Measurements from ENCODE around the gene SLC9A9. TPM values are rescaled to one million over a fixed set of nuclear protein-coding genes. Genes with fewer than 3 reads are reported as not detected.

The SLC9A9 gene
- polyA plus RNA-seq, 1 of the 3 experiments (the other 2 are of a cell fraction): 0.05 TPM

- WGBS (ENCODE audit: low lambda C conversion rate): 11% methylated on average over 5 of the region's 5 CpGs
- H3K79me2 ChIP-seq (ENCODE audit: insufficient read depth): no peaks in the 10 kb centered on the region
- no peak overlapping the region for H3K27ac ChIP-seq (ENCODE audit: low read depth in 2 of 2, low read length in 1 of 2)
- CTCF ChIA-PET: interaction anchor here (1.7 kb wide), 1 partner anchor 69 kb away, joined by 7 read pairs; no protein-coding TSS in a partner anchor
- POLR2A ChIA-PET: no interaction called here
- no peak for DNase-seq
- no peak for TF ChIP-seq POLR2AphosphoS5 (IDR thresholded peaks at IDR 0.05; ENCODE audit: low read depth, low read length)
- no peak for TF ChIP-seq EZH2phosphoT487 (IDR thresholded peaks at IDR 0.05; ENCODE audit: borderline replicate concordance, low read depth)
- no peak for TF ChIP-seq RAD21 (IDR thresholded peaks at IDR 0.05; ENCODE audit: low read length)
- no peak for TF ChIP-seq IRF3 (IDR thresholded peaks at IDR 0.05; ENCODE audit: low read depth, low read length)
- no peak for TF ChIP-seq RCOR1 (IDR thresholded peaks at IDR 0.05; ENCODE audit: low read length)
- TF ChIP-seq ZBTB33 (IDR thresholded peaks at IDR 0.05; ENCODE audit: borderline replicate concordance, low read depth): no peak
- no peak for TF ChIP-seq JUND (IDR thresholded peaks at IDR 0.05)
- no peak for TF ChIP-seq TAF1 (IDR thresholded peaks at IDR 0.05; ENCODE audit: borderline replicate concordance, low read depth, low read length)
- TF ChIP-seq PBX3 (IDR thresholded peaks at IDR 0.05): no peak
- TF ChIP-seq REST (IDR thresholded peaks at IDR 0.05; ENCODE audit: low read depth, low read length): no peak
- TF ChIP-seq SMC3 (IDR thresholded peaks at IDR 0.05; ENCODE audit: low read depth, low read length): no peak
- TF ChIP-seq YY1 (IDR thresholded peaks at IDR 0.05; ENCODE audit: low read depth): no peak
- TF ChIP-seq CTCF (IDR thresholded peaks at IDR 0.05): no peak
- no peak for TF ChIP-seq RXRA (IDR thresholded peaks at IDR 0.05; ENCODE audit: borderline replicate concordance, low read depth)
- no peak for TF ChIP-seq GABPA (IDR thresholded peaks at IDR 0.05; ENCODE audit: low read depth)
- no peak for TF ChIP-seq CHD2 (IDR thresholded peaks at IDR 0.05; ENCODE audit: low read length, partially characterized antibody)
- TF ChIP-seq EP300 (IDR thresholded peaks at IDR 0.05; ENCODE audit: borderline replicate concordance in 1 of 2, low read depth in 1 of 2, low read length in 1 of 2): no peak
- no peak for TF ChIP-seq RFX5 (IDR thresholded peaks at IDR 0.05; ENCODE audit: low read length)
- no peak for TF ChIP-seq FOXM1 (IDR thresholded peaks at IDR 0.05; ENCODE audit: low read depth)
- H3K4me2 ChIP-seq: no peak overlapping the region
- H3K27me3 ChIP-seq (ENCODE audit: insufficient read depth): no peaks in the 10 kb centered on the region
- H3K9ac ChIP-seq: no peak overlapping the region
- H3K9me3 ChIP-seq: no peaks in the 10 kb centered on the region
- peaks cover 0 to 12% of the 10 kb centered on the region in 2 experiments; a peak in 1 of 4 replicates for H3K4me1 ChIP-seq (ENCODE audit: control insufficient read depth in 1 of 2, insufficient read depth in 2 of 2, low read depth in 1 of 2, low read length in 1 of 2)
- no peak overlapping the region for H3K4me3 ChIP-seq (ENCODE audit: low read depth in 2 of 2, low read length in 1 of 2)
- H3K36me3 ChIP-seq (replicated peaks in 1 of 2; ENCODE audit: control insufficient read depth in 1 of 2, insufficient read depth in 2 of 2, low read length in 1 of 2): no peaks in the 10 kb centered on the region
- H3F3A ChIP-seq (replicated peaks; ENCODE audit: insufficient read depth): no peaks in the 10 kb centered on the region
- H4K20me1 ChIP-seq (ENCODE audit: insufficient read depth): no peaks in the 10 kb centered on the region
- H3K9me2 ChIP-seq: no peaks in the 10 kb centered on the region
- no peak overlapping the region for H2AFZ ChIP-seq (ENCODE audit: low read depth)
Observed at GRCh38 chr3:143604402-143605185, 243.7 kb downstream of the SLC9A9 start.

All from SK-N-SH (cell line).